ENCODE results near the gene BAG5.
"Not testable (repeated sequence)": the region's sequence is repeated elsewhere in the genome, so short reads cannot be mapped to it uniquely, and the experiment has no call there.

Gene BAG5

GRCh38 chr14:103521951-103522563 is 40.4 kb downstream of the BAG5 start:
- peak; percentile 79 for DNase-seq

GRCh38 chr14:103521438-103521950 is 41.0 kb downstream of the BAG5 start:
- DNase-seq = peak; percentile 58

DNA sequence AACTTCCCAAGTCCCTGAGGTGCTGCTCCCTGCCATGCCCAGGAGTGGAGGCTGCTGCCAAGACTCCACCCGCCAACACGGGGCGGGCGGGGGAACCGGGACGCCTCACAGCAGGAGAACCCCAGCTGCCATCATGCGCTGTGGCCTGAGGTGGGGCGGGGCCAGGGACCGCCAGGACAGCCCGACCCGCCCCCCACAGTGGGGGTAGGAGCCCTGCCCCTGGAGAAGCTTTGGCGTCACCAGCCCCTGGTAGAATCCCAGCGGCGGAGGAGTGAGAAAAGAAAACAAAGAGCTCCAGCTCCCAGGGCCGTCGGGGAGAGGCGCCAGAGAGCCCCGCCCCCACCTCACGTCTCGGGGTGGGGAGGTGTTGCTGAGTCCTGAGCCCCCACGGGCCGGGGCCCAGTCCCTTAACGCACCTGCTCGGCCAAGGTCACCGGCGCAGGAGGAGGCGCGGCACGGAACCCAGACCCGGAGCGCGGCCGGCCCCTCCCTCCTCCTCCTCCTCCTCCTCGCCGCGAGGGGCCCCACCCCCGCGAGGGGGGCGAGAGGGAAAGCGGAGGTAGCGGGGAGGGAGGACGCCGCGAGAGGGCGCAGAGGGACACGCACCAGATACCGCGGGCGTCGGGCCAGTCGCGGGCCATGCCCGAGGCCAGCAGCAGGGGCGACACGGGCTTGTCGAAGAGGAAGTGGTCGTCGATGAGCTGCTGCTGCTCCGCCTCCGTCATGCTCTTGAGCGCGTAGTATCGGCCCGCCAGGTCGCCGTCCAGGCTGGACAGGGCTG is 41.6 kb downstream of the BAG5 start:
- DNase-seq = peak; percentile 68

DNA sequence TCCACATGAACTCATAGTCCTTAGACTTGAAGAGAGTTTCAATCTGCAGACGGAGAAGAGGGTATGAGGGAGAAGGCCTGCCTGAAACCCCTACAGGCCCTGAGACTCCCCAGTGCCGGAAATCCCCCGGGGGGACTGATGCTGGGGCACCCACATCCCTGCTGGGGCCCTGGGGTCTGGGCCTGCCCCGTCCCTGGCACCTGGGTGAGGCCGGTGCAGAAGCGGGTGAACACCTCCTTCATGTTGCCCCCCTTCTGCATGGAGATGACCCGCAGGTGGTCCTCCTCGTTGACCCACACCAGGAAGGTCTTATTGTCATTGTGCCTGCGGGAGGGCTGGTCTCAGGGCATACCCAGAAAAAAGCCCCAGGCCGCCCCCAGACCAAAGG is 42.2 kb downstream of the BAG5 start:
- no peak for DNase-seq

DNA sequence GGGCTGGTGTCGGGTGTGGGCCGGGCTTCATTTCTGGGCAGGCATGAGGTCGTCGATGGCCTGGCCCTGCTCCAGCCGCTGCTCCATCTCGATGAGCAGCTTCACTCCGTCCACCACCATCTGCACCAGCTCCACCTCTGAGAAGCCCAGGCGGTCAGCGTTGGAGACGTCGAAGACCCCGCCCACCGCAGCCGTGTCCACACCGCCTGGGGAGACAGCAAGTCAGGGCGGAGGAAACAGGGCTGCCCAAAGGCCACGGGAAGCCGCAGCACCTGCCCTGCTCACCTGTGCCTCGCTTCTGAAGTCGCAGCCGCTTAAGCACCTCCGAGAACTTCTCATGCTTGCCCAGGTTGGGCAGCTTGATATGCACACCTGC is 42.6 kb downstream of the BAG5 start:
- DNase-seq = no peak

DNA sequence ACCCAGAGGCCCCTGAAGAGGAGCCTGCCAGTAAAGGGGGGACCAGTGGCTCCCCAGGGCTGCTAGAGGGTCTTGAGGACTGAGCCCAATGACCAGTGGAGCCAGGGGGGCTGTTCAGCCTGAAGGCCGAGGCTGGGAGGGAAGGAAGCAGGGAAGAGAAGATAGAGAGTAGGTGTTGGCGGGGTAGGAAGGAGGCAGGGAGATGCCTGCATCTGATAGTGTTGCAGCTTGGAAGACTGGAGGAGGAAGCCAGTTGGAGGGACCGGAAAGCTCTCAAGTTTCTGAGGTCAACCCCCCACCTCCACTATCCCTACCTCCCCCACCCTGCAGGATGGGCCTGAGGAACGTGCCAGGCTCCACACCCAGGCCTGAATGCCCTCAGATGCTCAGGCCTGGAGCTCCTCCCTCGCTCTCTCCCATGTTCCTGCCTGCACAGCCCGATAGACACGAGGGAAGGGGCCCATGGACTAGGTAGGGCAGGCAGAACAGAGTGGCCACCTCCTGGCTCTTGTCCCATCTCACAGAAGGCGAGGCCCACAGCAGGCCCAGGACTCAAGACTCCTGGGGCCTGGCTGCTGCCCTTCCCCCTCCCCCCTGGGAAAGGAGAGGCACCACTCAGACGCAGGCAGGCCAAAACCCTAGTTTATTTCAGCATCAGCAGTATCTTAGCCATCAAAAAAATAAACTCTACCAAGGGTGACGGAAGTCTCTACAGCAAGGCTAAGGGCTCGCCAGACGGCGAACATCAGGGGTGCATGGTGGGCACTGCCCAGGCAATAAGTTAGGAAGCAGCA is 43.2 kb downstream of the BAG5 start:
- no peak for DNase-seq

DNA sequence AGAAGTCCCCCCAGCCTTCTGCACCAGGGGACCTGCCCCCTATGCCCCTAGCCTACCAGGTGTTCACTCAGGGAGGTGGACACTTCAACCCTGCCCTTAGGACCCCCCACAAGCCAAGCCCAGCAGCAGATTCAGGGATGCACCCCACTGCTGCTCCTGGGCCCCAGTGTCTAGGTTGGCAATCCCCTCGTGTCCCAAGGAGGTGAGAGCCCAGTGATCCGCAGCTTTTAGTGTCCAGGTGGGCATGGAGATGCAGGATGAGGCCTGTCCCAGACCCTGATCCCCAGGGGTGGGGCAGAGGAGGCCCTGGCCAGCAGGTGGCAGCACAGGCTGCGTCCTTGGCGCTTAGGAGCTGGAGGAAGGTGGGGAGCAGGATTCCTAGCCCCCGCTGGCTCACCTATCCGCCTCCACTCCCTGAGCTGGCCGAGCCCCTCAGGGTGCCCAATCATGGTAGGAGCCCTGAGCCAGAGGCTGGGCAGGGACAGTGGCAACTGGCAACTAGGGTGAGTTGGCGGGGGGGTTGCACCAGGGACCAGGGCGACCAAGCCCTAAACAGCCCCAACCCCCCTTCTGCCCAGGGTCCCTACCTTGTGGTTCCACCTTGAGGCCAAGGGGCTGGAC is 43.9 kb downstream of the BAG5 start:
- peak; percentile 69 for DNase-seq

- DNase-seq = no peak
These were observed 44.6 kb downstream of the BAG5 start for GRCh38 chr14:103517721-103518421.

DNA sequence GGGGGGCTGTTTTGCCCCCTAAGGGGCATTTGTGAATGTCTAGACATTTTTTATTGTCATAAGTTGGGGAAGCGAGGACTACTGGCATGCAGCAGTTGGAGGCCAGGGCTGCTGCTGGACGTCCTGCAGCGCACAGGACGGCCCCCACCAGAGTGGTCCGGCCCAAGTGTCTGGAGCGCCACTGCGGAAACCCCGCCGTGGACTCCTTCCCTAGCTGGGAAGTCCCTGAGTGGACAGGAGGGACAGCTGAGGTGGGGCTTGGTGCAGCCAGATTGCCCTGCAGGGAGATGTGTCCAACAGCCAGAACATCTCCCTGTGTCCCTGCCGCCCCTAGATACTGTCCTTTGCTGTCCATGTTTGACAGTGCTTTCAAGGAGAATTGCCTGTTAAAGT is 45.3 kb downstream of the BAG5 start:
- DNase-seq = no peak

DNA sequence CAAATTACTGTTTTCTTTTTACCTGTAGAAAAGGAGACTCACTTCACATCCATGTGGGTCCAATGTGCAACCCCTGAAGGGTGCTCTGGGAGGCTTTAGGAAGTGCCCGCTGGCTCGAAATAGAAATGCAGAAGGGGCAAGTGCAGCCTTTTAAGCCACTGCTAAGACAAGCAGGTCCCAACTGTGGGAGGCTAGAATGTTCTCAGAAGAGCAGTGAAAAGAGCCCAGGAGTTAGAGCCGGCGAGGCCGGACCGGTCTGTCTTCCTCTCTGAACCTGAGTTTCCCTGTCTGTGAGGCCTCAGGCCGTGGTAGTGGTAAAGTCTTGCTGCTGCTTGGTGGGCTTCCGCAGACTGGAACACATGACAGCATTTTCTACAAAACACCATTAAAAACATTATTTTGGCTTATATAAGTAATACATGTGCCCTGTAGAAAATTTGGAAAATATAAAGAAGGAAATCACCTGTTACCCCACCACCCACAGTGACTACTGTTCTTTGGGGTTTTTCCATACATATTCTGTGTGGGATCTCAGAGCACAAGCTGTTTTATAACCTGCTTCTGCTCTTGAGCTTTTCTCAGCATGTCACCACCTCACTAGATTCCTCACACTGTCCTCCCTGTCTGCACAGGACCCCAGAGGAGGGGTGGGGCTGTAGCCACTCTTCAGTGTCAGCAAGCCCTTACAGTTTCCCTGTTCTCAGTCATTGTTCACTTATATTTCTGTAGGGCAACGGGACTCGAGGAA is 45.9 kb downstream of the BAG5 start:
- DNase-seq = no peak

DNA sequence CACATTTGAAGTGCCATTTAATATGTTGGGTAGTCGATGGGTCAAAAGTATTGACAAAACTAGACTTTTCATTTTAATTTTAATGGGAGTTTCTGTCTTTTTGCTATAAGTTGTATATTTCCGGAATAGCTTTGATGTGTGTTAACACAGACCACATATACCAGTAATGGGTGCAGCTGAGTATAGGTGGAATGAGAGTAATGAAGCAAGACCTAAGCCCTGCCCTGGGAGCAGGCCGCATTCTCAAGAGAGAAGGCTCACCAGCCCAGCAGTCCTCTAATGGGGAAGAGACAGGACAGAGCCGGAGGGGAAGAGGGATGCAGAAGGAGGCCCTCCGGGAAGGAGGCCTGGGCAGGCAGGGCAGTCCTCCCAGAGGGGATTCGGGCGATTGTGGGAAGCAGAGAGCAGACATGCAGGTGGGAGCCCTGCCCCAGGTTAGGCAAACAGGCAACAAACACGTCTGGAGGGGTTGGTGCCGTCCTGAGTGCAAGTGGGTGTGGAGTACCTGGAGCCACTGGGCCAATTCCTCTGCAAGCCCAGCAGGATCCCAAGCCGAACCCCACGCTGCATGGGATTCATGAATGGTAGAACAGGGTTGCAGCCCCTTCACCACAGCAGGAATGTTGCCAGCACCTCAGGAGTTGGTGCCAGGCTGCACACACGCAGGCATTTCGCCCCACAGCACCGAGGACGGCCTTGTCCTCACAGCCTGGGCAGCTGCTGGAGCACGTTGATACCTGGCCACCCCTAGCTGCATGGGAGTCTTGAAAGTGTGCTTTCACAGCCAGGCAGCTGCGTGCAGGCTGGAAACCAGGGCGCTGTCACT is 47.6 kb downstream of the BAG5 start:
- DNase-seq = no peak

DNA sequence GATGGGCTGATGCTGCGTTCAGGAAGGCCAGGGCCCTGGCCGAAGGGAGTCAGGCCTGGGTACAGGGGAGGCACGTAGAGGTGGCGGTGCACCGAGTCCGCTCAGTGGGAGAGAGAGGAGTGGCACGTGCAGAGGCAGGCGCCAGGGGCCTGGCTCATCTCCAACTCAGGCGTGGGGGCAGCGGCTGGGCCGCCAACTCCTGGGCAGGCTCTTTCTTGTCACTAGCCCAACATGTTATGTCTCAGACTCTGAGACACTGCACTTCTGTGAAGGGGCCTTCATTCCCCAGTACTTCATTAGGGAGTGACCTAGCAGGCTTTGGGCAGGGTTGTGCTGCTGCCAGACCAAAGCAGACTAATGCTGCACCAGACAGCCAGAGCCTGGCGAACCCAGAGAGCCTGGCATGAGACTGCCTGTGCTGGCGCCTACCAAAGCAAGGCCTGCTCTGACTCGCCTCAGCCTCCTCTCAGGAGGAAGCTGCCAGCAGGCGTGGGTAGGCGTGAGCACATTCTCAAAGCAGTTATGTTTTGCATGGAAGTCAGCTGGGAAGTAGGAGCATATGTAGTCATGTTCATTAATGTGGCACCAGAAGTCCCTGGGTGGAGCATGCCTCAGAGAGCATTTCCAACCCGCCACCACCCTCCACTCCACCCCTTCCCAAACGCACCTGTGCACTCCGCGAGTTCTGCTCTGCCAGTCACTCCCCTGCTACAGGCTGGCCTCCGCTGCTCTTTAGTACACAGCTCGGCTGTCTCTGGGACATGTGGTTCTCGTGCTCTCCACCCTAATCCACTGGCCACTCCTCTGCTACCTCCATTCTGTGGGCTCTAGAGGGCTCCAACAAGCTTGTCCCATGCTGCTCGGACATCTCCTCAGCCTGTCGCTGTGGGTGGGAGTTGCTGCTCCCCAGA is 49.5 kb downstream of the BAG5 start:
- no peak for DNase-seq

DNA sequence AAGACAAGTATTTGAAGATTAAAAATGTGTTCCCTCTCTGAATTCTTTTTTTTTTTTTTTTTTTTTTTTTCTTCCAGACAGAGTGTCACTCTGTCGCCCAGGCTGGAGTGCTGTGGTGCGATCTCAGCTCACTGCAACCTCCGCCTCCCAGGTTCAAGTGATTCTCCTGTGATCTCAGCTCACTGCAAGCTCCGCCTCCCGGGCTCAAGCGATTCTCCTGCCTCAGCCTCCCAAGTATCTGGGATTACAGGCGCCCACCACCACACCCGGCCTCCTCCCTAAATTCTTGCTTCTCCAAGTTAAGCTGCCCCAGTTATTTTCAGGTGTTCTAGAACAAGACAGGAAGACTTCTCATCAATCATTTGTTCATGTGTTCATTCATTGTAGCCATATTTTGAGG is 50.3 kb downstream of the BAG5 start:
- not testable (repeated sequence) for DNase-seq

GRCh38 chr14:103510724-103511693 is 51.4 kb downstream of the BAG5 start:
- DNase-seq = no peak

DNA sequence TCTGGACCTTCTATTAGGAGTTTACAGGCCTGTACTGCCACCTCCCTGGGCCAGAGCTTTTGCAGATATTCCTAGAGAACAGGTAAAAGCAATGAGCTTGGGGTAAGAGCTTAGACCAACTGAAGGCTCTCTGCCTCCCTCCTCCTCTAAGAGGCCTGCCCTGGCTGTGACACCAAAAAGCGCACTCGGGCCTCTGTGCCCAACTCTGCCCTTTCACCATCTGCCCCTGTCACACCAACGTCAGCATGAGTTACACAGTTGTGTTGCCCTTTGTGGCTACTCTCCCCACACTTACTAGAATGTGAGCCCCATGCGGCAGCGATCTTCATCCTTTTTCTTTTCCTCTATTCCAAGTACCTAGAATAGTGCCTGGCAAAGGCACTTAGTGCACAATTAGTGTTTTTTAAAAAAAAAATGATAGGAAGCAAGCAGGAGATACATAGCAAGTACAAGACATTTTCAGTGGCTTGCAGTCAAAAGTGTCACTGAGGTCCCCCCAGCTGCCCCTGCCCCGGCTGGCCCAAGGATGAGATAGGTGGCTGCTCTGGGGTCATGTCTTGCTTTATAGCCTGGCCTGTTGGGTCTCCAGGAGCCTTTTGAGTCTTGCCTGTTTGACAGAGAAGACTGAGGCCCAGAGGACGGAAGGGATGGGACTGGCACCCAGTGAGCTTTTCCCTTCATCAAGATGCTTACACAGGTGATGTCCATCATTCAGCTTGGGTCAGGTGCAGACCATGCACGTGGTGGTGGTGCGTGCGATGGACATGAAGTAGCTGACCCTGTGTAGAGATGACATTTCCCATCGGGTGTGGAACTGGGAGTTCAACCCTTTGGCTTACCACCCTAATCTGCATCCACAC is 52.4 kb downstream of the BAG5 start:
- DNase-seq = no peak

- DNase-seq = no peak
These were observed 53.7 kb downstream of the BAG5 start for GRCh38 chr14:103508521-103509329.

DNA sequence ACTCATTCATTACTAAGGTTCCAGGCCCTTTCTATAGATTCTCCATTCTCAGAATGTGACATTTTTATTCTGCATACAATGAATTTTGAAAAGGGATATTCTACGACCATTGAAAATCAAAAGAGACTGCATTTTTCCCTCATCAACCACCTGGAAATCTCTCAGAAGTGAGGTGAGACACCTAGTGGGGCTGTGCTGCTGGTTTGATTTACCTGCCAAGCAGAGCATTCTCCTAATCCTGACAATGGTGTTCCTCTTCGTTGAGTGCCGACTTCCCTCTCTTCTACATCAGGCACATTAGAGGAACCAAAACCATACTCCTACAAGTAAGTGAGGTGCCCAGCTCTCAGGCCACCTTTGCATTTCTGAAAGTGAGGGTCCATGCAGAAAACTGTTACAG is 54.7 kb downstream of the BAG5 start:
- DNase-seq = no peak
